Stimulated activated CD4-positive, alpha-beta T cell treated with anti-CD3 and anti-CD28 coated beads, TNF-alpha, amount 100 ng/mL, for 4 hours (primary cell): ENCODE measurements around the gene SDC3.
"Not testable (repeated sequence)": the region's sequence is repeated elsewhere in the genome, so short reads cannot be mapped to it uniquely, and the experiment has no call there.

Source experiments
- DNase-seq, 3 experiments: peaks; one replicate each; pipeline ENCODE4 v3.0.0-alpha.2; 2020; ENCODE audit warnings: low read depth in 3 of 3

The SDC3 gene, protein sequence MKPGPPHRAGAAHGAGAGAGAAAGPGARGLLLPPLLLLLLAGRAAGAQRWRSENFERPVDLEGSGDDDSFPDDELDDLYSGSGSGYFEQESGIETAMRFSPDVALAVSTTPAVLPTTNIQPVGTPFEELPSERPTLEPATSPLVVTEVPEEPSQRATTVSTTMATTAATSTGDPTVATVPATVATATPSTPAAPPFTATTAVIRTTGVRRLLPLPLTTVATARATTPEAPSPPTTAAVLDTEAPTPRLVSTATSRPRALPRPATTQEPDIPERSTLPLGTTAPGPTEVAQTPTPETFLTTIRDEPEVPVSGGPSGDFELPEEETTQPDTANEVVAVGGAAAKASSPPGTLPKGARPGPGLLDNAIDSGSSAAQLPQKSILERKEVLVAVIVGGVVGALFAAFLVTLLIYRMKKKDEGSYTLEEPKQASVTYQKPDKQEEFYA

DNA sequence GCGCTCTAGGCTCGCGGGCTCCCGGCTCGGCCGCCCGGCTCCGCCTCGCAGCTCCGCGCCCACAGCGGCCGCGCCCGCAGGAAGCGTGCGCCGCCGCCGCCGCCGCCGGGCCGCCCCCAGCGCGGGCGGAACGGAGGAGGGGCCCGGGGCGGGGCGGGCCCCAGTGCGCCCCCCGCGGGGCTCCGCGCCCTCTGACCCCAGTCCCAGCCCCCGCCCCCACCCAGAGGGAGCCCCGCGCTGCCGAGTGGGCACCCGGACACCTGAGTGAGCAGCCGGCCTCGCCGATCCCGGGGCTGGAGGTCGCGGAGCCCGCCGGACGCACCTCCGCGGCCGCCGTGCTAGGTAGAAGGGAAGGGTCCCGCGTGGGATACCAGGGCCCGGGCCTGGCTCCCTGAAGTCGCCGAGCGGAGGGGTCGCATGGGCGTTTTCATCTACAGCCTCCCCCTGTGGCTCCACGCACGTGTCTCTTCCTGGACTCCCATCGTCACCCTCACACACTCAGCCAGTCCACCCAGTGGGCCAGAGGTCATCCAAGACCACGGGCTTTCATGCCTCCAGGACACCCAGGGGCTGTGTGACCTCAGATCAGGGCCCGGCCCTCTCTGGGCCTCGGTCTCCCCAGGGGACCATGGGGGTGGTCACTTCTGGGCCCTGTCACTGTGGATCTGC, at the start of gene SDC3:
SDC3 (minus strand) TSS at position 63 of the 669 bp plus-strand sequence. CDS start 172 bp downstream, outside the sequence.
- DNase-seq, result no peak

GRCh38 chr1:30957560-30958222, 49.1 kb upstream of the SDC3 start:
- no peak for DNase-seq

GRCh38 chr1:30955448-30956015, 47.0 kb upstream of the SDC3 start:
- DNase-seq, result no peak

DNA sequence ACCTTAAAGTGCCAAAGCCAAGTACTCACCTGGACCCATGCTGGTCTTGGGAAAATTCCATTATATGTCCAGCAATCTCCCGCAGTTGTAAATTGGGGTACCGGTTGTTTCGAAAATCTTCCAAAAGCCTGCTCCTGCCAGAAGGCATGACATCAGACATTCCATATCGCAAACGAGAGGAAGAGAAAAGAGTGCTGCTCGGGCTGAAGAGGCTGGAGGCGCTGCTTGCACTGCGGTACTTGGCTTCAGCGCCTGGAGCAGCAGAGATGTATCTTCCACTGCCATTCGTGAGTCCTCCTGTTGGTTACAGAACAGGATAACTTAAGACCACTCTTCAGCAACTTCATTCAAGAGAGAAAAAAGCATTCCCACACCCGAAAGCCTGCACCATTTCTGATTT, 45.1 kb upstream of the SDC3 start:
- no peak for DNase-seq

- DNase-seq, result no peak
Measured at GRCh38 chr1:30952098-30952497, 43.5 kb upstream of the SDC3 start.

DNA sequence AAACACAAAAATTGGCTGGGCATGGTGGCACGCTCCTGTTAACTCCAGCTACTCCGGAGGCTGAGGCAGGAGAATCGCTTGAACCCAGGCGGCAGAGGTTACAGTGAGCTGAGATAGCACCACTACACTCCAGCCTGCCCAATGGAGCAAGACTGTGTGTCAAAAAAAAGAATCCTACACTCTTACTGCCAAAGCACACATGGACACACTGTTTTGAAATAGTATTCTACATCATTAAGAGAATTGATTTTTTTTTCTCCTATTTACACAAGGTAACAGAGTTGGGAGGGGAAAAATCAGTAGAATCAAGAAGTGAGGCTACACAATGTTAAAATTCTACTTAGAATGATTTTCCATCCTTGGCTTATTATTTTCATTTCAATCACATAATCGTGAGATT, 42.1 kb upstream of the SDC3 start:
- DNase-seq, result no peak

DNA sequence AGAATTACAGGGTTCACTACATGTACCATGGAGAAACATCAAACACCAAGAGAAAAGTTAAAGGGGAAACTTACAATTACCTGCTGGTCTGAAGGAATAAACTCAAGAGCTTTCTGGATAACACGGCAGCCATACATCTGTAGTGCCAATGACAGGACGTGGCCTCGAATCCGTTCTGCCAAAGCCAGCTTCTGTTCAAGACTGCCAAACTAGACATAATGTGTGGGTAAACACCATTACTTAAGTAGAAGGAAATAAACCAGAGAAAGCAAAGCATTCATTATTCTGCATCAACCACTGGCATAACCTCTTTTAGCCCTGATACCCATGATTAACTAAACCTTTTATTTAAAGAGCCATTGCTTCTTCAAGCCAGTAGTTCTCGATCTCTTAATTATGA, 41.5 kb upstream of the SDC3 start:
- no peak for DNase-seq

- DNase-seq, result not testable (repeated sequence)
Measured at GRCh38 chr1:30949487-30949838, 40.9 kb upstream of the SDC3 start.

GRCh38 chr1:30948813-30949486, 40.4 kb upstream of the SDC3 start:
- DNase-seq, result not testable (repeated sequence)

DNA sequence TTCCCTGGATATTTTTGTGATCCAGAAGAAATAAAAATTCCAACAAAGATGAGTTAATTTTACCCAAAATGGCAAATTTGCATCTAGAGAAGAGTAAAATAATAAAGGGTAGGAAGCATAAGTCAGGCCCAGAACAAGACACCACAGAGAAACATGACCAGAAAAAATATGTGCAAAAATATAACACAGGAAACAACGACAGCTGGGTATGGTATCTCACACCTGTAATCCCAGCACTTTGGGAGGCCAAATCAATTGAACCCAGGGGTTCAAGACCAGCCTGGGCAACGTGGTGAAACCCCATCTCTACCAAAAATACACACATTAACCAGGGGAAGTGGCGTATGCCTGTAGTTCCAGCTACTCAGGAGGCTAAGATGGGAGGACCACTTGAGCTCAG, 39.7 kb upstream of the SDC3 start:
- DNase-seq, result no peak

DNA sequence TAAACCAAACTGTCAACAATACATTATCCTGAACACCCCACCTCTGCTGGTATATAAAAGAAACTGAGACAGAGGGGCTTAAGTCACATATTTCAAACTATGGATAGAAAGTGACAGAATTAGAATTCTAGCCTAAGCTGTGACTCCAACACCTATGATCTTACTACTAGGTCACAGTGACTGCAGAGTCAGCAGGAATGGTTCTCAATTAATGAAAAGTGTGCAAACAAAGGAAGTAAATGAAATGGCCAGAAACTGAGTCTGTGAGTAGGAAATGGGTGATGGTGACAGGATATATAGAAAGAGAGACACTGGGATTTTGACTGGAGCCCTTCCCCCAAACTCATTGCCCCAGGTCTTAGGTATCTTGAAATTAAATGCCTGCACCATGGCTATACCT, 38.7 kb upstream of the SDC3 start:
- DNase-seq, result no peak

GRCh38 chr1:30942326-30942963, 33.9 kb upstream of the SDC3 start:
- no peak for DNase-seq

- no peak for DNase-seq
Measured at GRCh38 chr1:30940541-30940940, 32.0 kb upstream of the SDC3 start.

- DNase-seq, result no peak
Measured at GRCh38 chr1:30936541-30937171, 28.1 kb upstream of the SDC3 start.

DNA sequence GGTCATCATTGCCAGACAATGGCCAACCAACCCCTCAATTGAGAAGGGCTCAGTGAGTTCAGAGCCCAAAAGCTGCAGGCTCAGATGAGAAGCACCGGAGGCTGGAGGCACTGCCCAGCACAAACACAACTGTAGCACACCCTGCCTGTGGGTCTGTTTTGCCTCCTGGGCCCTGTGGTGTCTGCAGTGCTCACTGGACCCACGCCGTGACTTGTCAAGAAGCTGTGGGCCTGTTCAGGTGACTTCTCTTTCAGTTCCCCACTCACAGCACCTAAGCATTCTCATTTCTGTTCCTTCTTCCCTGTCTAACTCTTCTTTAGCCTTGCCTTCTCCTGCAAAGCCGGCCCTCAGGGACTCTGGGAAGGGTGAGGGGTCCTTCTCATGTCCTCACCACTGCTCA, 27.2 kb upstream of the SDC3 start:
- not testable (repeated sequence) for DNase-seq

- DNase-seq, result no peak
Measured at GRCh38 chr1:30934613-30935012, 26.1 kb upstream of the SDC3 start.

DNA sequence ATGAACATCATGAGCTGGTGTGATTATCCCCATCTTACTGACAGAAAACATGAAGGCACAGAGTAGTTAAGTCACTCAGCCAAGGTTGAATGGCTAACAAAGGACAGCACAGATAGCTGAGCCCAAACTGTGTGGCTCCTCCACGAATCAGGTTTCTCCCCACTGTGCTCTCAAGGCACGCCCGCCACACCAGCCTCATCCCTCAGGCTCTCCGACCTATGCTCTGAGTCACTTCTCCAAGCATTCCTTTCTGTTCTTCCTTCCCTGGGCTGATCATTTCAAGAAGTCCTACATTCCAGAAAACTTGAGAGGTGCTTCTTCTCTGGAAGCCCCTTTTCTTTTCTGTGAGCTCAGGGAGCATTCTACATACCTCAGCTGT, 25.3 kb upstream of the SDC3 start:
- no peak for DNase-seq

DNA sequence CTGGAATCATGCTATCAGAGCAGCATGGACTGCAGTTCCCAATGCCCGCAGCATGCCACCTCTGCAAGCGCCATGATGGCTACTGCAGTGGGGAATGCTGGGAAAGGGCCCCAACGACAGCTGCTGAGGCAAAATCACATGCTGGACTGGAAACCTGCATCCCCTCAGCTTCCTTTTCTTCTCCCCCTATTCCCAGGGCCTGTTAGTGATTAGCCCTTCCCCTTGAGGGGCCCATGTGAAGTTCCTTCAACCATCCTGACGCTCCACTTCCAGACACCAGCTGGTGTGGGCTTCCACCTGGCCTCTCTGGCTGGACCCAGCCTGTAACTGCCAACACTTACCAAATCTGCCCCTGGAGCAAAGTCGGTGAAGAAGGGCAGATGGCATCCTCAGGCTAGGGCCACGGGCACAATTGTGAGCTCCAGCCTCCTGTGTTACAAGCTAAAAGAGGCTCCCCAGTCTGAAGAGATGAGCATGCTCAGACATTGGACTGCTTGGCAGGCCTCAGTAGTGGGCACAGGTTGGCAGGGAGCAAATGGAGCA, 22.1 kb upstream of the SDC3 start:
- no peak for DNase-seq

DNA sequence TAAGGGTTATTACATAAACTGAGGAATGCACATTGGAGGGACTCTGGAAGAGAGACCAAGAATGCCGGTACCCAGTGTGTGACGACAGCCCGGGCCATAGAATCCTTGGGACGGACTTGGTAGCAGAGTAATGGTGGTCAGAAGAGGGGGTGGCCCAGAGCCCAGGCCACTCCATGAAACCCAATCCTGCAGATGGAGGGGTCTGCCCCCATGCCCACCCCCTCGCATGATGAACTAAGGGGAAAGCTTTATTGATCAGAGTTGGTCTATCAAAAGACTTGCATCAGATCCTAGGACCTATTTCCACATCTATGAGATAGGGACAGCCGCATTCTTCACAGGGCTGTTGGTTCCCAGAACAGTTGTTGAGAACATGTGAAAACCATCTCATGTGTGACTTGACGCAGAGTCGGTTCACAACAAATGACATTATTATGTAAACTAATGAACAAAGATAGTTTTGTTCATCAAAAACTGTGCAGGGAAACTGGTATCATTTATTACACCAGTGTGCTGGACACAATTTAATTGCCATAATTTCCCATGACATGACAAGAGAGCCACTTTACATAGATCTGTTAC, 21.5 kb upstream of the SDC3 start:
- no peak for DNase-seq
